ENCODE data around the gene PPP1R3E.

Gene PPP1R3E

DNA sequence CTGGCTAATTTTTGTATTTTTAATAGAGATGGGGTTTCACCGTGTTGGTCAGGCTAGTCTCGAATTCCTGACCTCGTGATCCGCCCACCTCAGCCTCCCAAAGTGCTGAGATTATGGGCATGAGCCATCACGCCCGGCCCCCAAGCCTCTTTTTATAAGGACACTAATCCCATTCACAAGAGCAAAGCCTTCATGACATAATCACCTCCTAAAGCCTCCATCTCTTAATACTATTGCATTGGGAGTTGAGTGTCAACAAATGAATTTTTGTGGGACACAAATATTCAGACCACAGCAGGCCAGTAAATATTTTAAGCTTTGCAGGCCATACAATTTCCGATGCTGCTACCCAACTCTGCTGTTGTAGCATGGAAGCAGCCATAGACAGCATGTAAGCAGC lies 54.1 kb downstream of the PPP1R3E start:
- no peak for DNase-seq (ENCODE audit: low spot score)
